Daoy (cell line): ENCODE measurements around the gene POLR2B. TPM values are rescaled to one million over a fixed set of nuclear protein-coding genes. Genes with fewer than 3 reads are reported as not detected.
"Not testable (repeated sequence)": the region's sequence is repeated elsewhere in the genome, so short reads cannot be mapped to it uniquely, and the experiment has no call there.

ENCODE experiments used
- DNase-seq: peaks from one replicate; pipeline ENCODE4 v3.0.0-alpha.2; 2015; ENCODE audit warnings: low read depth
- total RNA-seq: library from RNA; depleted of rRNA; stranded (reverse); fragments of >200 nt; shearing (Covaris generic); gene quantifications from 2 replicates; pipeline ENCODE4 v1.2.3, GENCODE V29; 2014; rRNA removed

Gene POLR2B
- 101 and 103 TPM in 2 replicates for total RNA-seq

DNA sequence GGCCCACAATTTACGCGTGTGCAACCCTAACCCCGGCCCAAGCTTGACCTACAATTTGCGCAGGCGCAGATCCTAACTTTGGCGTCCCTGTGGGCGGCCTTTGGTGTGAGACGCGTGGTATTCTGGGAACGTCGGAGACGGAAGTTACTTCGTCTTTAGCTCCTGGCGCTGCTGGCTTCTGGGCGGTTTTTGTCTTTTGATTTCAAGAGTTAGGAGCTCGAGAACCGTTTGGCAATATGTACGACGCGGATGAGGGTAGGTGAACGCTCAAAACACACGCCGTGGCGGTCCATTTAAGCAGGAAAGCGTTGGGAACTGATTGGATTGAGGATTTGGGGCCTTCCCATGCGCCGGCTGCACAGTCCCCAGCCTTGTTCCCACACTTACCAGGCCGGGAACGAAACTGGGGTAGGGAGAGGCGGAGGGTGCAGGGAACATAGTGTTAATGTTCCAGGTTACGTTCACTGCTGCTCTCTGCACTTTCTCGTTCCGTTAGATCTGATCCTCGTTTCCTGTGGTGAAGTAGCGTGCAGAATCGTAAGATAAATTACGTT lies at the start of gene POLR2B:
Gene POLR2B, plus strand, starts transcription at position 147 of the 554 bp plus-strand sequence. Its CDS starts 90 bp downstream, at position 237.
- peak; percentile 84 for DNase-seq

DNA sequence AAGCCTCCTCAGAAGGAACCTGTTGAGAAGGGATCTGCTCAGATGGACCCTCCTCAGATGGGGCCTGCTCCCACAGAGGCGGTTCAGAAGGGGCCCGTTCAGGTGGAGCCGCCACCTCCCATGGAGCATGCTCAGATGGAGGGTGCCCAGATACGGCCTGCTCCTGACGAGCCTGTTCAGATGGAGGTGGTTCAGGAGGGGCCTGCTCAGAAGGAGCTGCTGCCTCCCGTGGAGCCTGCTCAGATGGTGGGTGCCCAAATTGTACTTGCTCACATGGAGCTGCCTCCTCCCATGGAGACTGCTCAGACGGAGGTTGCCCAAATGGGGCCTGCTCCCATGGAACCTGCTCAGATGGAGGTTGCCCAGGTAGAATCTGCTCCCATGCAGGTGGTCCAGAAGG lies 48.1 kb upstream of the POLR2B start:
- no peak for DNase-seq

GRCh38 chr4:56931924-56932323 lies 46.8 kb upstream of the POLR2B start:
- DNase-seq: no peak

DNA sequence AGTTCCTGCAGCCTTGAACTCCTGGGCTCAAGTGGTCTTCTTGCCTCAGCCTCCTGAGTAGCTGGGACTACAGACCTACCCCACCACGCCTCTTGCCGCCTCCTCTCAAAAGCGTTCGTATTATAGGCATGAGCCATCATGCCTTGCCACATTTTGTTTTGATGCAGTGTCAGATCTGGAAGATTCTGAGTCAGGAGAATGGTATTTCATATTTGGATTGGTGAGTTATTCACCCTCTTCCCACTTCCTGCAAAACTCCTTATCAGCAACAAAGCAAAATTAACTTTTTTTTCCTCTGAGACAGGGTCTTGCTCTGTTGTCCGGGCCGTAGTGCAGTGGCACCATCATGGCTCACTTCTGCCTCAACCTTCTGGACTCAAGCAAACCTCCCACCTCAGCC lies 41.4 kb upstream of the POLR2B start:
- DNase-seq: peak; percentile 70

GRCh38 chr4:56939826-56940225 lies 38.9 kb upstream of the POLR2B start:
- not testable (repeated sequence) for DNase-seq

GRCh38 chr4:56940403-56940802 lies 38.3 kb upstream of the POLR2B start:
- DNase-seq: no peak

GRCh38 chr4:56940971-56941370 lies 37.7 kb upstream of the POLR2B start:
- no peak for DNase-seq

- DNase-seq: no peak
These were observed 37.3 kb upstream of the POLR2B start for GRCh38 chr4:56941403-56941802.

GRCh38 chr4:56953680-56954520 lies 24.8 kb upstream of the POLR2B start:
- no peak for DNase-seq

DNA sequence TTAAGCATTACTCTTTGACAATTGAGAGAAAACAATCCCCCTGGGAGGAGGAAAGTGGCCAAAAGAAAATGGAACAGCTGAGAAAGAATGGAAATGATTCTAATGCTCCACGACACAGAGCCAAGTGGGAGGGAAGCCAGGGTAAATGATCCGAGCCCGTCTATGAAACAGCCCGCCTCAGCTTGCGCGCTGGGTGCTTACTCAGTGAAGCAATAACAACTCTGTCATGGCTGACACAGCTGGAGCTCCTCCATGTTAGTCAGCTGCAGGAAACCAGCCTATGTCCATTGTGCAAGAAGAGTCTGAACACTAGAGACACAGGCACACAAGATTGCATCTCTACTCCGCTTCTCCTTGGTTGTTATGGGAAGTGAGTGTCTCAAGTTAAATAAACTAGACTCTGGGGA lies 20.6 kb upstream of the POLR2B start:
- peak; percentile 84 for DNase-seq

GRCh38 chr4:56959100-56959499 lies 19.6 kb upstream of the POLR2B start:
- DNase-seq: no peak

DNA sequence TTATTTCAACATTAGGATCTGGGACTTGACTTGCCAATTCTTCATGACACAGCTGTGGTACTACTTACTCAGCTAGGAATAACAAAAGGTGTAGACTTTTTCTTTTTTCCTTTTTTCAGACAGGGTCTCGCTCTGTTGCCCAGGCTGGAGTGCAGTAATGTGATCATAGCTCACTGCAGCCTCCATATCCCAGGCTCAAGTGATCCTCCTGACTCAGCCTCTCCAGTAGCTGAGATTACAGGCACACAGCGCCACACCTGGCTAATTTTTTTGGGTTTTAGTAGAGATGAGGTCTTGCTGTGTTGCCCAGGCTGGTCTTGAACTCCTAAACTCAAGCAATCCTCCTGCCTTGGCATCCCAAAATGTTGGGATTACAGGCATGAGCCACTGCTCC lies 17.6 kb upstream of the POLR2B start:
- no peak for DNase-seq

DNA sequence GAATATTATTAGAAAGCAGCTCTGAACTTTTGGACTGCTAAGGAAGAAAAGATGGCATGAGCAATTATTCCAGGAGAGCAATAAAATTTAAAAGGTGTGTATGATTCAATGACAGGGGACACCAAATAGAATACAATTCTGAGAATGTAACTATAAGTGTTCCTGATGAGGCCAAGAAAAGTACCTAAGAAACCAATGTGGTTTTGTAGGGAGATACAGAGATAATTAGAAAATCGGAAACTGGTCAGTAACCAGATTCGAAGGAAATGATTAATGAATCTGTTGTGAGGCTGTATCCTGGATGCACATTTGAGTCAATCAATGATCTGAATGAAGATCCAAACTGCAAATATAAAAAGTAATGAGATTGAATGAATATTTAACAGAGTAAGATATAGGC lies 7.3 kb upstream of the POLR2B start:
- no peak for DNase-seq

- no peak for DNase-seq
These were observed 6.3 kb upstream of the POLR2B start for GRCh38 chr4:56972389-56972788.

GRCh38 chr4:56972809-56973208 lies 5.9 kb upstream of the POLR2B start:
- no peak for DNase-seq

GRCh38 chr4:56973336-56973735 lies 5.4 kb upstream of the POLR2B start:
- DNase-seq: no peak

DNA sequence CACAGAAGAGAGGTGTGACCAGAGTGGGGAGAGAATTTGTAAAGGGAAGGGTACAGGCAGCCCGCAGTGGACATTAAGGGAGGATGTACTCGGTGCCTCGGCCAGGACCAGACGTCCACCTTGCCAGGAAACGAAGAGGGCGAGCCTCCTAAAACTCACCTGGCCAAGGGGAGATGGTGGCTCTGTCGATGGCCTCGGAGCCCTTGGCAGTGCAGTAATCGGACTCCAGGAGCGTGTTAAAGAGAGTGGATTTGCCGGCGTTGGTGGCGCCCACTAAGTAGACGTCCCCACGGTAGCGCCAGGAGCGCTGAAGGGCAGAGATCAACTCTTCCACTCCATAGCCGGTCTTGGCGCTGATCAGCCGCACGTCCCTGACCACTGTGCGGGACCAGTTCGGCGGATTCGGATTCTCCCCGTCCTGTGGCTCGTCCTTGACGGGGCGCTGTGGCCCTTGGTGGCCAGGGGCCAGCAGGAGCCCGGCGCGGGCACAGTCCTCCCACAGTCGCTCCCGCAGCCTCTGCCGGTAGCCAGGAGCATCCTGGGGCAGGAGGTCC lies 2.3 kb upstream of the POLR2B start:
- DNase-seq: no peak

GRCh38 chr4:56976837-56977320 lies 1.8 kb upstream of the POLR2B start:
- DNase-seq: peak; percentile 5

DNA sequence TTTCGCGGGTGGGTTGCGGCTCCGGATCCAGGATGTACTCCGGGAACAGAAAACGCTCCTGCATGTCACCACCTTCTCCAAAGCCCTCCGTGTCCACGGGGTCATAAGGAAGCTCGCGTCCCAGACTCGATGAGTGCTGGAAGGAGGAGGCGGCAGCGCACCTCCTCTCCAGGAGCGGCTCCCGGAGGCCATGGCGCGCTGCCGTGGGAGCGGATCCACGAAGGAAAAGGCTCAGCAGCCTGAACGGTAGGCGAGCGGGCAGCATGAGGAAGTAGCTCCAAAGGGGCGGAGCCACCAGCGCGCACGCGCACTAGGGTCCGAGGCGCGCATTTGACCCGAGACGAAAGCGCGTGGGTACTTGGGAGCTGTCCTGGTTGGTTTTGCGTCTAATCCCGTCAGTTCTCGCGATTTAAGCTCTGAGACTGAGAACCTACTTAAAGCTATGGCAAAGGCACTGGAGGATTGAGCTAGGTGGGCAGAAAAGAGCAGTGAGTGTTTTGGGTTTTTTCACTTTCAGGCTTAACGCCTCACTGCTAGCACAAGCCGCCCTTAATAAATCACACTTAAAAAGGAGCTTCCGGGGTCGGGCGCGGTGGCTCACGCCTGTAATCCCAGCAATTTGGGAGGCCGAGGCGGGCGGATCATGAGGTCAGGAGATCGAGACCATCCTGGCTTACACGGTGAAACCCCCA lies 1.2 kb upstream of the POLR2B start, which contains the start of gene NOA1:
Gene NOA1, minus strand, starts transcription at position 286 of the 692 bp plus-strand sequence. Its CDS starts 21 bp downstream, at position 265.
- DNase-seq: peak; percentile 95

GRCh38 chr4:56979421-56980072 lies 851 bp downstream of the POLR2B start:
- peak; percentile 34 for DNase-seq

GRCh38 chr4:56981795-56982201 lies 3.1 kb downstream of the POLR2B start:
- peak; percentile 41 for DNase-seq

GRCh38 chr4:56986192-56986591 lies 7.5 kb downstream of the POLR2B start:
- DNase-seq: no peak
